ENCODE measurements around the gene ARHGEF16. TPM values are rescaled to one million over a fixed set of nuclear protein-coding genes. Genes with fewer than 3 reads are reported as not detected.

Gene ARHGEF16
- total RNA-seq, 1 experiment from 2014 or later = 17.2 TPM

GRCh38 chr1:3444298-3444697 is 10.2 kb upstream of the ARHGEF16 start (continued):
- TF ChIP-seq HMGXB4 (CRISPR knock-in tag; IDR thresholded peaks at IDR 0.05) = no peak
- TF ChIP-seq ZNF512 (CRISPR knock-in tag; IDR thresholded peaks at IDR 0.05; ENCODE audit: borderline replicate concordance) = no peak
- TF ChIP-seq ZNF121 (CRISPR knock-in tag; IDR thresholded peaks at IDR 0.05) = no peak
- no peak for TF ChIP-seq FOXK1 (CRISPR knock-in tag; IDR thresholded peaks at IDR 0.05)
- TF ChIP-seq E2F4 (CRISPR knock-in tag; IDR thresholded peaks at IDR 0.05; ENCODE audit: borderline replicate concordance, low read depth) = no peak
- no peak for TF ChIP-seq FOXP4 (CRISPR knock-in tag; IDR thresholded peaks at IDR 0.05)
- TF ChIP-seq ZNF317 (CRISPR knock-in tag; IDR thresholded peaks at IDR 0.05; ENCODE audit: borderline replicate concordance, low read depth) = no peak
- no peak for TF ChIP-seq OVOL2 (CRISPR knock-in tag; IDR thresholded peaks at IDR 0.05; ENCODE audit: borderline replicate concordance)
- TF ChIP-seq GRHL2 (CRISPR knock-in tag; IDR thresholded peaks at IDR 0.05; ENCODE audit: insufficient replicate concordance, severe bottlenecking) = no peak
- TF ChIP-seq E2F1 (CRISPR knock-in tag; IDR thresholded peaks at IDR 0.05) = no peak
- no peak for TF ChIP-seq GABPB1 (CRISPR knock-in tag; IDR thresholded peaks at IDR 0.05)
- TF ChIP-seq SMAD3 (CRISPR knock-in tag; IDR thresholded peaks at IDR 0.05; ENCODE audit: borderline replicate concordance) = no peak

- peaks cover 7% of the 10 kb centered on the region; the same call in 1 of the 2 replicates for H3K9me3 Mint-ChIP-seq
- CTCF ChIA-PET = interaction anchor here (0.6 to 1.8 kb wide), 3 partner anchors 8 to 147 kb away, joined by 4 to 8 read pairs (median 6); no protein-coding TSS in a partner anchor
- no peak overlapping the region for H3K4me3 Mint-ChIP-seq
- POLR2A ChIA-PET = no interaction called here
- TF ChIP-seq ZNF281 (CRISPR knock-in tag; IDR thresholded peaks at IDR 0.05) (no peak), ZNF317 (CRISPR knock-in tag; IDR thresholded peaks at IDR 0.05; ENCODE audit: borderline replicate concordance, low read depth) (no peak), SP1 (CRISPR knock-in tag; conservative IDR thresholded peaks at IDR 0.05) (no peak), ATF1 (CRISPR knock-in tag; IDR thresholded peaks at IDR 0.05) (no peak), ERG (CRISPR knock-in tag; IDR thresholded peaks at IDR 0.05) (no peak), ATF3 (CRISPR knock-in tag; conservative IDR thresholded peaks at IDR 0.05) (no peak), CBFB (CRISPR knock-in tag; IDR thresholded peaks at IDR 0.05; ENCODE audit: low read depth) (no peak), TP53 (CRISPR knock-in tag; IDR thresholded peaks at IDR 0.05) (no peak)
- no peaks in the 10 kb centered on the region for H3K27me3 Mint-ChIP-seq (ENCODE audit: low read depth)
- ATAC-seq = no peak
- DNase-seq (ENCODE audit: low spot score) = no peak
- H3K4me1 Mint-ChIP-seq = no peaks in the 10 kb centered on the region
- H3K36me3 Mint-ChIP-seq = no peaks in the 10 kb centered on the region
- H3K27ac Mint-ChIP-seq = no peak overlapping the region
Observed at GRCh38 chr1:3444736-3445135, 9.7 kb upstream of the ARHGEF16 start.

Data from WTC11 (cell line).